ENCODE measurements around the gene TRIM4. TPM values are rescaled to one million over a fixed set of nuclear protein-coding genes. Genes with fewer than 3 reads are reported as not detected.

Gene TRIM4, protein sequence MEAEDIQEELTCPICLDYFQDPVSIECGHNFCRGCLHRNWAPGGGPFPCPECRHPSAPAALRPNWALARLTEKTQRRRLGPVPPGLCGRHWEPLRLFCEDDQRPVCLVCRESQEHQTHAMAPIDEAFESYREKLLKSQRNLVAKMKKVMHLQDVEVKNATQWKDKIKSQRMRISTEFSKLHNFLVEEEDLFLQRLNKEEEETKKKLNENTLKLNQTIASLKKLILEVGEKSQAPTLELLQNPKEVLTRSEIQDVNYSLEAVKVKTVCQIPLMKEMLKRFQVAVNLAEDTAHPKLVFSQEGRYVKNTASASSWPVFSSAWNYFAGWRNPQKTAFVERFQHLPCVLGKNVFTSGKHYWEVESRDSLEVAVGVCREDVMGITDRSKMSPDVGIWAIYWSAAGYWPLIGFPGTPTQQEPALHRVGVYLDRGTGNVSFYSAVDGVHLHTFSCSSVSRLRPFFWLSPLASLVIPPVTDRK
- 10 to 100 TPM; 10.5 to 13.2 TPM for total RNA-seq
- 17.3 TPM for polyA plus RNA-seq (2013, experiment 1 of 2)
- 13.8 TPM for polyA plus RNA-seq (2013, experiment 2 of 2)
- long read RNA-seq, experiment 1, partial matches to known transcripts = 5 of 9 reads
- long read RNA-seq, experiment 1, other reads (novel, unspliced or antisense) = 3 of 9 reads
- long read RNA-seq, experiment 2, transcript TRIM4-201 (6 exons, 3,374 nt) = major isoform, 13 of 41 reads
- long read RNA-seq, experiment 2, partial matches to known transcripts = 21 of 41 reads
- long read RNA-seq, experiment 2, other reads (novel, unspliced or antisense) = 5 of 41 reads
- long read RNA-seq, experiment 3, transcript TRIM4-202 (6 exons, 1,942 nt) = minor isoform, 9 of 51 reads
- long read RNA-seq, experiment 3, transcript TRIM4-201 (6 exons, 3,374 nt) = major isoform, 22 of 51 reads
- long read RNA-seq, experiment 3, partial matches to known transcripts = 15 of 51 reads
- long read RNA-seq, experiment 3, other reads (novel, unspliced or antisense) = 5 of 51 reads
- long read RNA-seq, experiment 4, partial matches to known transcripts = 19 of 21 reads
- long read RNA-seq, experiment 4, other reads (novel, unspliced or antisense) = 2 of 21 reads

DNA sequence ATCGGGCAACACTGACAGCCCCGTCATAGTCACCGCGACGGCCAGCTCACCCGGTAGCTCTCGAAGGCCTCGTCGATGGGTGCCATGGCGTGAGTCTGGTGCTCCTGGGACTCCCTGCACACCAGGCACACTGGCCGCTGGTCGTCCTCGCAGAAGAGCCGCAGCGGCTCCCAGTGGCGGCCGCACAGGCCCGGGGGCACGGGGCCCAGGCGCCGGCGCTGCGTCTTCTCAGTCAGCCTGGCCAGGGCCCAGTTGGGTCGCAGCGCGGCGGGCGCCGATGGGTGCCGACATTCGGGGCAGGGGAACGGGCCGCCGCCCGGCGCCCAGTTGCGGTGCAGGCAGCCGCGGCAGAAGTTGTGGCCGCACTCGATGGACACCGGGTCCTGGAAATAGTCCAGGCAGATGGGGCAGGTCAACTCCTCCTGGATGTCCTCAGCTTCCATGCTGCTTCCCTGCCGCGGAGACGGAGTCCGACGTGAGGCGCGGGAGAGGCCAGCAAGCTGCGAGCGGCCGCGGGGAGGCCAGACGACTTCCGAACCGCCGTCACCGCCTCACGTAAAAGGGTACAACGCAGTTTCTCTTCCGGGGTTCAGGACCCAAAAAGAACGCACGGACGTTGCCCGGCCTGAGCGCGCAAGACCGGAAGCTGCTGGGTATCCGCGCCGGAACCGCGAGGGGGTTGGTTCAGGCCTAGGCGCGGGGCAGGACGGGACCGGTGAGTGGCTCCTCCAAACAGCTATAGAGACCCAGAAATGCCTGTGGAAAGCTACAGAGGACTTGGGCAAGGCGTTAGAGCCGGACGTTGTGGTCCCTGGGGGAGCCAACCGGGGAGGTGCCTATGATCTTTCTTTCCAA, at the start of gene TRIM4:
TSS of gene TRIM4 (minus strand) at position 572 of the 855 bp plus-strand sequence. CDS start at position 443, 129 bp downstream.
- Histone ChIP-seq H3K4me1 (ENCODE audit: control insufficient read depth, insufficient read depth, low read length) (no peaks in the 10 kb centered on the region), H3K9ac (ENCODE audit: extremely low read depth, low read length, poor library complexity, severe bottlenecking) (peak within 1 kb of the TSS; percentile 36), H3K27ac (ENCODE audit: low read depth, low read length) (peak within 1 kb of the TSS; percentile 36), H3K9me3 (ENCODE audit: control insufficient read depth, low read length) (peaks cover 16% of the 10 kb centered on the region), H3K36me3 (ENCODE audit: control insufficient read depth, insufficient read depth, low read length) (peaks cover 9% of the 10 kb centered on the region), H3K4me3 (ENCODE audit: low read length) (peak within 1 kb of the TSS; percentile 85), H3K27me3 (ENCODE audit: control insufficient read depth, insufficient read depth, low read length, poor library complexity, severe bottlenecking) (peaks cover 12% of the 10 kb centered on the region)
- Mint-ChIP-seq H3K9me3 (peaks cover 27% of the 10 kb centered on the region), H3K4me3 (peak within 1 kb of the TSS; percentile 73), H3K4me1 (peaks cover 3% of the 10 kb centered on the region), H3K36me3 (ENCODE audit: low read depth) (peaks cover 16% of the 10 kb centered on the region), H3K27ac (peak within 1 kb of the TSS; percentile 52), H3K27me3 (ENCODE audit: insufficient read depth) (peaks cover 7% of the 10 kb centered on the region)
- TF ChIP-seq, protein P1, sequence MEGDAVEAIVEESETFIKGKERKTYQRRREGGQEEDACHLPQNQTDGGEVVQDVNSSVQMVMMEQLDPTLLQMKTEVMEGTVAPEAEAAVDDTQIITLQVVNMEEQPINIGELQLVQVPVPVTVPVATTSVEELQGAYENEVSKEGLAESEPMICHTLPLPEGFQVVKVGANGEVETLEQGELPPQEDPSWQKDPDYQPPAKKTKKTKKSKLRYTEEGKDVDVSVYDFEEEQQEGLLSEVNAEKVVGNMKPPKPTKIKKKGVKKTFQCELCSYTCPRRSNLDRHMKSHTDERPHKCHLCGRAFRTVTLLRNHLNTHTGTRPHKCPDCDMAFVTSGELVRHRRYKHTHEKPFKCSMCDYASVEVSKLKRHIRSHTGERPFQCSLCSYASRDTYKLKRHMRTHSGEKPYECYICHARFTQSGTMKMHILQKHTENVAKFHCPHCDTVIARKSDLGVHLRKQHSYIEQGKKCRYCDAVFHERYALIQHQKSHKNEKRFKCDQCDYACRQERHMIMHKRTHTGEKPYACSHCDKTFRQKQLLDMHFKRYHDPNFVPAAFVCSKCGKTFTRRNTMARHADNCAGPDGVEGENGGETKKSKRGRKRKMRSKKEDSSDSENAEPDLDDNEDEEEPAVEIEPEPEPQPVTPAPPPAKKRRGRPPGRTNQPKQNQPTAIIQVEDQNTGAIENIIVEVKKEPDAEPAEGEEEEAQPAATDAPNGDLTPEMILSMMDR (conservative IDR thresholded peaks at IDR 0.05) = peak; percentile 44
- no peak for DNase-seq
- WGBS, 2 experiments (ENCODE audit: insufficient coverage in 1 of 2, insufficient read length in 1 of 2) = 1 to 6% methylated on average over 43 to 81 of the region's 81 CpGs

- Histone ChIP-seq H3K36me3 (ENCODE audit: control insufficient read depth, insufficient read depth, low read length) (no peaks in the 10 kb centered on the region), H3K9ac (ENCODE audit: extremely low read depth, low read length, poor library complexity, severe bottlenecking) (no peak overlapping the region), H3K9me3 (ENCODE audit: control insufficient read depth, low read length) (no peaks in the 10 kb centered on the region), H3K4me1 (ENCODE audit: control insufficient read depth, insufficient read depth, low read length) (no peaks in the 10 kb centered on the region), H3K4me3 (ENCODE audit: low read length) (no peak overlapping the region), H3K27me3 (ENCODE audit: control insufficient read depth, insufficient read depth, low read length, poor library complexity, severe bottlenecking) (peaks cover 60% of the 10 kb centered on the region), H3K27ac (ENCODE audit: low read depth, low read length) (no peak overlapping the region)
- H3K9me3 Mint-ChIP-seq = no peaks in the 10 kb centered on the region
- no peak for DNase-seq
- no peaks in the 10 kb centered on the region for H3K4me1 Mint-ChIP-seq
- 82 to 89% methylated on average over 7 to 9 of the region's 9 CpGs for WGBS, 2 experiments (ENCODE audit: insufficient coverage in 1 of 2, insufficient read length in 1 of 2)
- TF ChIP-seq, protein P1 (conservative IDR thresholded peaks at IDR 0.05) = no peak
- H3K27me3 Mint-ChIP-seq (ENCODE audit: insufficient read depth) = peaks cover 46% of the 10 kb centered on the region
- H3K36me3 Mint-ChIP-seq (ENCODE audit: low read depth) = no peaks in the 10 kb centered on the region
- no peak overlapping the region for H3K27ac Mint-ChIP-seq
- H3K4me3 Mint-ChIP-seq = no peak overlapping the region
These were observed 39.4 kb upstream of the TRIM4 start for GRCh38 chr7:99958564-99959227.

All from endodermal cell (in vitro differentiated cells).